K562 (cell line): ENCODE results near the gene SNX3. TPM values are rescaled to one million over a fixed set of nuclear protein-coding genes. Genes with fewer than 3 reads are reported as not detected.

Experiments used
- ATAC-seq: fragments of 200-7000 bp; cut with Tn5 transposase; 3 replicates; pipeline ENCODE4 v1.9.1; 2020; ENCODE audit warnings: moderate library complexity
- BruUV-seq: library from RNA; stranded (reverse); fragments of 400-500 nt; replicated peaks from 2 replicates; lab custom pipeline; 2021; lab: Mats Ljungman, UMichigan
- CTCF ChIA-PET: fragments of 300-600 bp; formaldehyde crosslinking; extraction: SDS; loops from one replicate; lab custom pipeline; 2021; ENCODE audit warnings: low intra/inter-chr PET ratio; lab: Yijun Ruan, JAX
- POLR2A ChIA-PET: fragments of 300-600, 350-650 bp; sonication (Branson Sonifier 250); formaldehyde crosslinking; extraction: SDS; loops from one replicate; lab custom pipeline; 2021; ENCODE audit warnings: antibody characterized with exemption, inconsistent platforms; lab: Yijun Ruan, JAX
- DNase-seq, 4 experiments: peaks; one replicate each; pipeline versions ENCODE4 v3.0.0 to v3.0.0-alpha.2; 2011 to 2018; ENCODE audit warnings: low spot score in 3 of 4, mixed read lengths in 3 of 4; ENCODE audit errors: extremely low read depth in 1 of 4
- FAIRE-seq: peaks from 2 replicates; lab custom pipeline; 2011; peaks lifted over from hg19 to GRCh38; lab: Jason Lieb, UNC
- H2AFZ ChIP-seq: 2 replicates; pipeline ENCODE4 v1.6.0; 2011; ENCODE audit warnings: low read depth, low read length, control low read depth, inconsistent platforms
- H3K27ac ChIP-seq: fragments of 200-600 bp; 3 replicates; pipeline ENCODE4 v1.8.0; 2011; ENCODE audit warnings: low read depth, mild to moderate bottlenecking, control low read depth, inconsistent platforms, low read length, moderate library complexity, mixed read lengths; ENCODE audit errors: extremely low read depth
- H3K27me3 ChIP-seq, 2 experiments: fragments of 300-600 bp in 1 of 2; 2 replicates in 1 of 2; 3 replicates in 1 of 2; pipeline versions ENCODE4 v1.6.0 to v1.8.0; 2011; ENCODE audit warnings: inconsistent platforms in 2 of 2, low read length in 2 of 2, mild to moderate bottlenecking in 1 of 2, mixed read lengths in 1 of 2, moderate library complexity in 1 of 2; ENCODE audit not compliant: control insufficient read depth in 2 of 2, insufficient read depth in 2 of 2
- H3K36me3 ChIP-seq: fragments of 300-600 bp; 3 replicates; pipeline ENCODE4 v1.8.0; 2011; ENCODE audit warnings: mild to moderate bottlenecking, low read length, inconsistent platforms; ENCODE audit not compliant: control insufficient read depth, insufficient read depth
- H3K4me1 ChIP-seq, 2 experiments: fragments of 200-600 bp in 1 of 2; replicated peaks in 1 of 2; 2 replicates in 1 of 2; 3 replicates in 1 of 2; pipeline versions ENCODE4 v1.5.1 to v1.8.0; 2011; ENCODE audit warnings: inconsistent platforms in 2 of 2, low read length in 2 of 2, mild to moderate bottlenecking in 1 of 2, mixed read lengths in 1 of 2, moderate library complexity in 1 of 2; ENCODE audit not compliant: control insufficient read depth in 2 of 2, insufficient read depth in 2 of 2
- H3K4me2 ChIP-seq: 2 replicates; pipeline ENCODE4 v1.6.1; 2011; ENCODE audit warnings: low read length, control low read depth, inconsistent platforms, mixed read lengths; ENCODE audit not compliant: insufficient read depth
- H3K4me3 ChIP-seq: fragments of 200-600 bp; sonication (generic), shearing (Covaris generic); 2 replicates; pipeline ENCODE4 v1.5.1; 2016; ENCODE audit warnings: control low read depth, inconsistent platforms
- H3K79me2 ChIP-seq: fragments of 200-600 bp; 3 replicates; pipeline ENCODE4 v1.8.0; 2011; ENCODE audit warnings: low read length, inconsistent platforms; ENCODE audit not compliant: control insufficient read depth, insufficient read depth
- H3K9ac ChIP-seq, 2 experiments: 2 replicates each; pipeline versions ENCODE4 v1.6.0 to v1.6.1; 2011; ENCODE audit warnings: low read depth in 2 of 2, low read length in 2 of 2, control low read depth in 1 of 2, inconsistent platforms in 1 of 2, mild to moderate bottlenecking in 1 of 2, mixed read lengths in 1 of 2; ENCODE audit not compliant: insufficient read depth in 1 of 2
- H3K9me1 ChIP-seq: one replicate; pipeline ENCODE4 v1.6.0; 2011; ENCODE audit warnings: inconsistent platforms, mild to moderate bottlenecking, low read length, moderate library complexity; ENCODE audit not compliant: control insufficient read depth, insufficient read depth
- H3K9me3 ChIP-seq: replicated peaks from 2 replicates; pipeline ENCODE4 v1.5.1; 2011; ENCODE audit warnings: low read depth, low read length, inconsistent platforms; ENCODE audit not compliant: control insufficient read depth, insufficient read depth
- H4K20me1 ChIP-seq: replicated peaks from 2 replicates; pipeline ENCODE4 v1.6.1; 2011; ENCODE audit warnings: low read length, inconsistent platforms, mixed read lengths; ENCODE audit not compliant: control insufficient read depth, insufficient read depth
- CBFA2T3 ChIP-seq: fragments of 450-650 bp; IDR thresholded peaks from 2 replicates; pipeline ENCODE4 v1.6.1; 2017
- CHD4 ChIP-seq: fragments of 200-600 bp; sonication (generic); IDR thresholded peaks from 3 replicates; pipeline ENCODE4 v1.6.1; 2012; ENCODE audit warnings: low read depth, mild to moderate bottlenecking, mixed read lengths, low read length, inconsistent platforms; ENCODE audit not compliant: insufficient read depth, insufficient replicate concordance, poor library complexity, severe bottlenecking
- CREB5 ChIP-seq: fragments of 250-450 bp; sonication (Bioruptor Pico); IDR thresholded peaks from 2 replicates; pipeline ENCODE4 v1.5.0; 2020; ENCODE audit warnings: mild to moderate bottlenecking
- HCFC1 ChIP-seq: IDR thresholded peaks from 2 replicates; pipeline ENCODE4 v1.6.1; 2012; ENCODE audit warnings: low read depth, low read length, improper control_type of control experiment
- MTA1 ChIP-seq: fragments of 450-650 bp; IDR thresholded peaks from 2 replicates; pipeline ENCODE4 v1.6.1; 2017; ENCODE audit warnings: borderline replicate concordance
- NCOA4 ChIP-seq: fragments of 450-650 bp; IDR thresholded peaks from 2 replicates; pipeline ENCODE4 v1.6.1; 2018; ENCODE audit warnings: mild to moderate bottlenecking; ENCODE audit not compliant: partially characterized antibody
- PKNOX1 ChIP-seq: fragments of 450-650 bp; IDR thresholded peaks from 2 replicates; pipeline ENCODE4 v1.6.1; 2016
- RBM22 ChIP-seq: fragments of 200-400 bp; formaldehyde crosslinking; IDR thresholded peaks from 2 replicates; pipeline ENCODE4 v1.6.1; 2018; ENCODE audit warnings: low read length, low read depth; ENCODE audit not compliant: poor library complexity, severe bottlenecking
- RHOXF2B ChIP-seq: fragments of 250-450 bp; sonication (Bioruptor Pico); conservative IDR thresholded peaks from 2 replicates; pipeline ENCODE4 v1.5.1; 2021
- SUPT5H ChIP-seq: fragments of 450-650 bp; IDR thresholded peaks from 2 replicates; pipeline ENCODE4 v1.6.1; 2016
- ZBTB11 ChIP-seq, 3 experiments: fragments of 200-800 bp in 1 of 3; fragments of 250-450 bp in 1 of 3; fragments of 450-650 bp in 1 of 3; sonication (Bioruptor Pico) in 1 of 3; sonication (Bioruptor generic) in 1 of 3; formaldehyde crosslinking in 1 of 3; IDR thresholded peaks; 2 replicates each; pipeline versions ENCODE4 v1.6.1 to v1.8.0; 2016 to 2022; ENCODE audit warnings: mild to moderate bottlenecking in 2 of 3, missing genetic modification characterization in 2 of 3, missing compliant biosample characterization in 1 of 3, moderate library complexity in 1 of 3
- ZEB2 ChIP-seq: fragments of 450-650 bp; IDR thresholded peaks from 2 replicates; pipeline ENCODE4 v1.6.1; 2016
- ZNF217 ChIP-seq: sonication (generic); formaldehyde crosslinking; IDR thresholded peaks from 2 replicates; pipeline ENCODE4 v1.8.0; 2022; ENCODE audit warnings: mild to moderate bottlenecking, missing genetic modification reagents
- ZNF561 ChIP-seq: fragments of 450-650 bp; formaldehyde crosslinking; conservative IDR thresholded peaks from 2 replicates; pipeline ENCODE4 v1.4.0; 2020; ENCODE audit warnings: mild to moderate bottlenecking, moderate library complexity
- WGBS: fragments of 100-300 bp; shearing (Covaris generic); methylation state at CpG from one replicate; pipeline ENCODE4 v1.1.6; 2016; ENCODE audit warnings: low coverage, mixed read lengths; ENCODE audit not compliant: insufficient coverage; ENCODE audit errors: missing lambda C conversion rate; 5-methylcytosine and 5-hydroxymethylcytosine counted together
- in situ Hi-C: fragments of 300-500 bp; cut with MboI; formaldehyde crosslinking; loops from 4 replicates; pipeline ENCODE4 v1.15.0; 2018; ENCODE audit warnings: inconsistent platforms, mixed read lengths
- intact Hi-C: fragments of 100-400 bp; cut with micrococcal nuclease; formaldehyde crosslinking; loops from 2 replicates; pipeline ENCODE4 v1.14.2; 2022
- polyA plus RNA-seq, 8 experiments: library from polyadenylated mRNA; depleted of rRNA in 4 of 8; stranded (reverse) in 5 of 8; unstranded in 3 of 8; fragments of >200 nt; fragmentation: Nextera tagmentation in 2 of 8; fragmentation: Illumina TruSeq in 1 of 8; extraction: Ambion mirVana in 2 of 8; extraction: Trizol in 1 of 8; gene quantifications; 2 replicates each; pipeline versions ENCODE4 v1.2.1 to v1.2.3, GENCODE V29; 2011 to 2014; ENCODE audit warnings: inconsistent platforms in 1 of 8, missing spikeins in 1 of 8
- total RNA-seq, 7 experiments: library from RNA; depleted of rRNA in 6 of 7; stranded (reverse); fragments of >200 nt in 6 of 7; fragmentation: Illumina TruSeq in 2 of 7; extraction: Trizol in 2 of 7; gene quantifications; 2 replicates each; pipeline versions ENCODE4 v1.2.1 to v1.2.3, GENCODE V29; 2011 to 2021; ENCODE audit warnings: low replicate concordance in 1 of 7

The SNX3 gene
- total and polyA plus RNA-seq, 9 of the 15 experiments (the other 6 are each of a cell fraction or from before 2014, with no cell fraction given): 48.9 to 410 (median 159) TPM

- no peak for TF ChIP-seq NCOA4
- no peak for TF ChIP-seq RHOXF2B (CRISPR knock-in tag)
- TF ChIP-seq ZBTB11 (CRISPR knock-in tag; IDR thresholded peaks at IDR 0.05): no peak
- no peak for TF ChIP-seq ZNF561
These were observed 73.3 kb downstream of the SNX3 start (continued) for GRCh38 chr6:108187519-108187918.

- ChIA-PET CTCF (no interaction called here), POLR2A (interaction anchor here (0.7 kb wide), 1 partner anchor 11 kb away, joined by 3 read pairs; no protein-coding TSS in a partner anchor)
- Histone ChIP-seq H3K36me3 (no peaks in the 10 kb centered on the region), H3K4me1 (no peaks in the 10 kb centered on the region), H3K4me2 (no peak overlapping the region), H4K20me1 (no peaks in the 10 kb centered on the region), H3K9ac (no peak overlapping the region), H3K4me3 (no peak overlapping the region), H3K79me2 (no peaks in the 10 kb centered on the region), H3K9me3 (no peaks in the 10 kb centered on the region), H2AFZ (no peak overlapping the region), H3K9me1 (no peaks in the 10 kb centered on the region), H3K27ac (no peak overlapping the region), H3K27me3 (peaks cover 23 to 37% of the 10 kb centered on the region in 2 experiments)
- ATAC-seq (no peak), FAIRE-seq (no peak), DNase-seq (no peak)
- no TSS peak for BruUV-seq
- in situ Hi-C loops (no loop called here), intact Hi-C loops (no loop called here)
- 0% methylated on average over 2 of the region's 2 CpGs for WGBS
- TF ChIP-seq ZNF217 (CRISPR knock-in tag) (no peak), CBFA2T3 (no peak), SUPT5H (no peak), PKNOX1 (no peak), MTA1 (no peak), CHD4 (no peak), CREB5 (CRISPR knock-in tag) (no peak), RBM22 (no peak), ZEB2 (no peak), HCFC1 (no peak)
These were observed 74.6 kb downstream of the SNX3 start for GRCh38 chr6:108186226-108186625.
